HepG2 (cell line): ENCODE measurements around the gene SLC25A45. TPM values are rescaled to one million over a fixed set of nuclear protein-coding genes. Genes with fewer than 3 reads are reported as not detected.

Experiments used
- CEBPG ChIP-seq: IDR thresholded peaks from 2 replicates; pipeline ENCODE4 v1.6.1; 2016
- CREB1 ChIP-seq, 2 experiments: fragments of 450-650 bp in 1 of 2; IDR thresholded peaks; 2 replicates each; pipeline ENCODE4 v1.6.1; 2016 to 2017; ENCODE audit warnings: control low read depth in 1 of 2, mild to moderate bottlenecking in 1 of 2, missing compliant biosample characterization in 1 of 2, missing genetic modification characterization in 1 of 2
- HNRNPH1 ChIP-seq: fragments of 200-400 bp; formaldehyde crosslinking; optimal IDR thresholded peaks from 2 replicates; pipeline ENCODE3; 2017; ENCODE audit warnings: mild to moderate bottlenecking, low read depth, low read length
- IRF2 ChIP-seq: IDR thresholded peaks from 2 replicates; pipeline ENCODE4 v1.6.1; 2018; ENCODE audit warnings: missing genetic modification reagents, missing compliant biosample characterization
- ISL2 ChIP-seq: sonication (generic); formaldehyde crosslinking; IDR thresholded peaks from 2 replicates; pipeline ENCODE4 v1.5.0; 2020; ENCODE audit warnings: missing genetic modification reagents
- MAZ ChIP-seq, 2 experiments: sonication (generic) in 1 of 2; formaldehyde crosslinking in 1 of 2; IDR thresholded peaks; 2 replicates each; pipeline versions ENCODE4 v1.5.0 to v1.6.1; 2012 to 2020; ENCODE audit warnings: low read depth in 2 of 2, mild to moderate bottlenecking in 2 of 2, borderline replicate concordance in 1 of 2, improper control_type of control experiment in 1 of 2, low read length in 1 of 2, missing genetic modification reagents in 1 of 2, moderate library complexity in 1 of 2
- MED1 ChIP-seq: sonication (generic); formaldehyde crosslinking; IDR thresholded peaks from 2 replicates; pipeline ENCODE4 v1.4.0; 2020; ENCODE audit warnings: missing genetic modification reagents
- NFYC ChIP-seq: IDR thresholded peaks from 2 replicates; pipeline ENCODE4 v1.6.1; 2016; ENCODE audit warnings: missing genetic modification reagents, missing compliant biosample characterization
- NR2F6 ChIP-seq, 2 experiments: IDR thresholded peaks; 2 replicates each; pipeline ENCODE4 v1.6.1; 2016; ENCODE audit warnings: antibody characterized with exemption in 1 of 2, mild to moderate bottlenecking in 1 of 2
- SMAD1 ChIP-seq: sonication (generic); formaldehyde crosslinking; IDR thresholded peaks from 2 replicates; pipeline ENCODE4 v1.4.0; 2020; ENCODE audit warnings: missing genetic modification reagents, low read depth, mild to moderate bottlenecking, borderline replicate concordance
- SRF ChIP-seq: IDR thresholded peaks from 2 replicates; pipeline ENCODE4 v1.6.1; 2011; ENCODE audit warnings: mild to moderate bottlenecking, low read depth, low read length, moderate library complexity
- SUZ12 ChIP-seq: fragments of 150-350 bp; IDR thresholded peaks from 2 replicates; pipeline ENCODE4 v1.6.1; 2014; ENCODE audit warnings: low read depth, low read length
- TAF15 ChIP-seq: fragments of 200-400 bp; formaldehyde crosslinking; IDR thresholded peaks from one replicate; pipeline ENCODE4 v1.6.1; 2018; ENCODE audit warnings: mild to moderate bottlenecking, low read depth, low read length; ENCODE audit not compliant: poor library complexity, severe bottlenecking
- TEAD3 ChIP-seq: optimal IDR thresholded peaks from 2 replicates; pipeline ENCODE3; 2016; ENCODE audit warnings: borderline replicate concordance
- ZBTB38 ChIP-seq: sonication (generic); formaldehyde crosslinking; IDR thresholded peaks from 2 replicates; pipeline ENCODE4 v1.5.1; 2020; ENCODE audit warnings: mild to moderate bottlenecking, missing genetic modification reagents
- ZFYVE20 ChIP-seq: sonication (generic); formaldehyde crosslinking; IDR thresholded peaks from 2 replicates; pipeline ENCODE4 v1.8.0; 2023; ENCODE audit warnings: low read depth, mild to moderate bottlenecking, moderate library complexity, missing genetic modification reagents, borderline replicate concordance
- ZNF382 ChIP-seq: sonication (generic); formaldehyde crosslinking; IDR thresholded peaks from 2 replicates; pipeline ENCODE4 v1.5.0; 2020; ENCODE audit warnings: missing genetic modification reagents, mild to moderate bottlenecking, borderline replicate concordance
- ZNF616 ChIP-seq: sonication (generic); formaldehyde crosslinking; IDR thresholded peaks from 2 replicates; pipeline ENCODE4 v1.5.0; 2020; ENCODE audit warnings: low read depth, mild to moderate bottlenecking, missing genetic modification reagents
- polyA plus RNA-seq, 8 experiments: library from polyadenylated mRNA; depleted of rRNA in 3 of 8; stranded (reverse) in 7 of 8; unstranded in 1 of 8; fragments of >200 nt; fragmentation: Illumina TruSeq in 4 of 8; extraction: Trizol in 4 of 8; gene quantifications; 2 replicates each; pipeline versions ENCODE4 v1.2.1 to v1.2.3, GENCODE V29; 2011 to 2016; ENCODE audit warnings: low read depth in 4 of 8, missing spikeins in 1 of 8, mixed read lengths in 1 of 8; ENCODE audit not compliant: insufficient read depth in 1 of 8
- total RNA-seq, 5 experiments: library from RNA; depleted of rRNA; stranded (reverse); fragments of >200 nt; fragmentation: Illumina TruSeq; extraction: Trizol; gene quantifications; 2 replicates each; pipeline ENCODE4 v1.2.3, GENCODE V29; 2016; ENCODE audit warnings: low read depth in 1 of 5
- TF ChIP-seq, protein P1 (sequence below): IDR thresholded peaks from 2 replicates; pipeline ENCODE4 v1.6.1; 2018; ENCODE audit warnings: missing genetic modification reagents
- TF ChIP-seq, protein P2 (sequence below): sonication (generic); formaldehyde crosslinking; IDR thresholded peaks from 2 replicates; pipeline ENCODE4 v1.8.0; 2022; ENCODE audit warnings: mild to moderate bottlenecking, missing genetic modification reagents, borderline replicate concordance
- TF ChIP-seq, protein P3 (sequence below): sonication (generic); formaldehyde crosslinking; IDR thresholded peaks from 2 replicates; pipeline ENCODE4 v1.4.0; 2020; ENCODE audit warnings: missing genetic modification reagents

The SLC25A45 gene
- total and polyA plus RNA-seq, 2 of the 13 experiments (the other 11 are each of a cell fraction or from before 2014, with no cell fraction given), result 1.2 to 3.4 TPM

DNA sequence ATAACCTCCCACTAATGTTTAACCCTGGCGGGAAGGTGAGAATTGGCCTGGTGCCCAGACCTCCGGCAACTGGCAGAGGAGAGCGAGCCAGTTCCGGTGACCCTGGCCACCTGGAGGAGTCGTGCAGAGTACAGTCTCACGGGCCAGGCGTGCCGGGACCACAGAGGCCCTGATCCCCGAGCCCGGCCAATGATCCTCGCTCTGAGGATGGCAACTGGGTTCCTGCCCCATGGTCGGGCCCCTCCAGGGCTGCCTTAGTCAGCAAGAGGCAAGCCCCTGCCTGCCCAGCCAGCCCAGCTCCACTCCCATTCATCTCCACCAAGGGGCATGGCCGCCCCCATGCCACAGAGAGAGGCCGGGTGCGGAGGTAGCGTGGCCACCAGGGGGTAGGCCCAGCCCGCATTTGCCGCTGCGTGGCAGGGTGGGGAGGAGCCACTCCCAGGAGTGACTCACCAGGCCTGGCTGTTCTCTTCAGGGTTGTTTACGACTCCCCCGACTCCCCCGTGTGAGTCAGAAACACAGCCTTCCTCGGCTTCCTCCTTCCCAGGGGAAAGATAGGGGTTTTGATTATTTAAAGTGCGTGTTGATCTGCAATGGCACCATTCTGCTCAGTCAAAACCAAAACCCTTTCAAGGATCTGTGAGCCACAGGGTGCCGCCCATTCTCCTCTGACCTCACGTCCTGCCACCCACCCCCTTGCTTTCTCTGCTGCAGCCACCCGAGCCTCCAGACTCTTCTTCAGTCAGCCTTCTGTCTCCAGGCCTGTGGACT is at the start of gene SLC25A45 (continued):
- TF ChIP-seq TAF15 (peak; percentile 92), TEAD3 (CRISPR knock-in tag) (peak; percentile 64), NFYC (CRISPR knock-in tag) (no peak), ZBTB38 (CRISPR knock-in tag) (peak; percentile 65; the same call in 1 of the 2 replicates), ZNF382 (no peak), MED1 (peak; percentile 89), SRF (peak; percentile 27; the same call in 1 of the 2 replicates), CEBPG (CRISPR knock-in tag) (peak; percentile 37; the same call in 1 of the 2 replicates), IRF2 (CRISPR knock-in tag) (peak; percentile 87), CREB1 (IDR thresholded peaks at IDR 0.05) (peak; percentile 16; the same call in 1 of the 2 replicates), CREB1 (CRISPR knock-in tag; IDR thresholded peaks at IDR 0.05) (peak; percentile 70), SUZ12 (no peak), ZNF616 (peak; percentile 71; the same call in 1 of the 2 replicates), NR2F6 (IDR thresholded peaks at IDR 0.05) (peak; percentile 91), NR2F6 (CRISPR knock-in tag; IDR thresholded peaks at IDR 0.05) (peak; percentile 93), ISL2 (CRISPR knock-in tag) (peak; percentile 57), ZFYVE20 (peak; percentile 43; the same call in 1 of the 2 replicates), HNRNPH1 (no peak), SMAD1 (CRISPR knock-in tag) (no peak), MAZ (IDR thresholded peaks at IDR 0.05; ENCODE audit: borderline replicate concordance, low read depth, low read length) (peak; percentile 89), MAZ (CRISPR knock-in tag; IDR thresholded peaks at IDR 0.05; ENCODE audit: low read depth) (peak; percentile 96)
- TF ChIP-seq, protein P1, sequence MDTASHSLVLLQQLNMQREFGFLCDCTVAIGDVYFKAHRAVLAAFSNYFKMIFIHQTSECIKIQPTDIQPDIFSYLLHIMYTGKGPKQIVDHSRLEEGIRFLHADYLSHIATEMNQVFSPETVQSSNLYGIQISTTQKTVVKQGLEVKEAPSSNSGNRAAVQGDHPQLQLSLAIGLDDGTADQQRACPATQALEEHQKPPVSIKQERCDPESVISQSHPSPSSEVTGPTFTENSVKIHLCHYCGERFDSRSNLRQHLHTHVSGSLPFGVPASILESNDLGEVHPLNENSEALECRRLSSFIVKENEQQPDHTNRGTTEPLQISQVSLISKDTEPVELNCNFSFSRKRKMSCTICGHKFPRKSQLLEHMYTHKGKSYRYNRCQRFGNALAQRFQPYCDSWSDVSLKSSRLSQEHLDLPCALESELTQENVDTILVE, result peak; percentile 87
- TF ChIP-seq, protein P2, sequence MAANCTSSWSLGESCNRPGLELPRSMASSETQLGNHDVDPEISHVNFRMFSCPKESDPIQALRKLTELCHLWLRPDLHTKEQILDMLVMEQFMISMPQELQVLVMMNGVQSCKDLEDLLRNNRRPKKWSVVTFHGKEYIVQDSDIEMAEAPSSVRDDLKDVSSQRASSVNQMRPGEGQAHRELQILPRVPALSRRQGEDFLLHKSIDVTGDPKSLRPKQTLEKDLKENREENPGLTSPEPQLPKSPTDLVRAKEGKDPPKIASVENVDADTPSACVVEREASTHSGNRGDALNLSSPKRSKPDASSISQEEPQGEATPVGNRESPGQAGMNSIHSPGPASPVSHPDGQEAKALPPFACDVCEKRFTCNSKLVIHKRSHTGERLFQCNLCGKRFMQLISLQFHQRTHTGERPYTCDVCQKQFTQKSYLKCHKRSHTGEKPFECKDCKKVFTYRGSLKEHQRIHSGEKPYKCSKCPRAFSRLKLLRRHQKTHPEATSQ (CRISPR knock-in tag), result no peak; the same call in 1 of the 2 replicates
- TF ChIP-seq, protein P3, sequence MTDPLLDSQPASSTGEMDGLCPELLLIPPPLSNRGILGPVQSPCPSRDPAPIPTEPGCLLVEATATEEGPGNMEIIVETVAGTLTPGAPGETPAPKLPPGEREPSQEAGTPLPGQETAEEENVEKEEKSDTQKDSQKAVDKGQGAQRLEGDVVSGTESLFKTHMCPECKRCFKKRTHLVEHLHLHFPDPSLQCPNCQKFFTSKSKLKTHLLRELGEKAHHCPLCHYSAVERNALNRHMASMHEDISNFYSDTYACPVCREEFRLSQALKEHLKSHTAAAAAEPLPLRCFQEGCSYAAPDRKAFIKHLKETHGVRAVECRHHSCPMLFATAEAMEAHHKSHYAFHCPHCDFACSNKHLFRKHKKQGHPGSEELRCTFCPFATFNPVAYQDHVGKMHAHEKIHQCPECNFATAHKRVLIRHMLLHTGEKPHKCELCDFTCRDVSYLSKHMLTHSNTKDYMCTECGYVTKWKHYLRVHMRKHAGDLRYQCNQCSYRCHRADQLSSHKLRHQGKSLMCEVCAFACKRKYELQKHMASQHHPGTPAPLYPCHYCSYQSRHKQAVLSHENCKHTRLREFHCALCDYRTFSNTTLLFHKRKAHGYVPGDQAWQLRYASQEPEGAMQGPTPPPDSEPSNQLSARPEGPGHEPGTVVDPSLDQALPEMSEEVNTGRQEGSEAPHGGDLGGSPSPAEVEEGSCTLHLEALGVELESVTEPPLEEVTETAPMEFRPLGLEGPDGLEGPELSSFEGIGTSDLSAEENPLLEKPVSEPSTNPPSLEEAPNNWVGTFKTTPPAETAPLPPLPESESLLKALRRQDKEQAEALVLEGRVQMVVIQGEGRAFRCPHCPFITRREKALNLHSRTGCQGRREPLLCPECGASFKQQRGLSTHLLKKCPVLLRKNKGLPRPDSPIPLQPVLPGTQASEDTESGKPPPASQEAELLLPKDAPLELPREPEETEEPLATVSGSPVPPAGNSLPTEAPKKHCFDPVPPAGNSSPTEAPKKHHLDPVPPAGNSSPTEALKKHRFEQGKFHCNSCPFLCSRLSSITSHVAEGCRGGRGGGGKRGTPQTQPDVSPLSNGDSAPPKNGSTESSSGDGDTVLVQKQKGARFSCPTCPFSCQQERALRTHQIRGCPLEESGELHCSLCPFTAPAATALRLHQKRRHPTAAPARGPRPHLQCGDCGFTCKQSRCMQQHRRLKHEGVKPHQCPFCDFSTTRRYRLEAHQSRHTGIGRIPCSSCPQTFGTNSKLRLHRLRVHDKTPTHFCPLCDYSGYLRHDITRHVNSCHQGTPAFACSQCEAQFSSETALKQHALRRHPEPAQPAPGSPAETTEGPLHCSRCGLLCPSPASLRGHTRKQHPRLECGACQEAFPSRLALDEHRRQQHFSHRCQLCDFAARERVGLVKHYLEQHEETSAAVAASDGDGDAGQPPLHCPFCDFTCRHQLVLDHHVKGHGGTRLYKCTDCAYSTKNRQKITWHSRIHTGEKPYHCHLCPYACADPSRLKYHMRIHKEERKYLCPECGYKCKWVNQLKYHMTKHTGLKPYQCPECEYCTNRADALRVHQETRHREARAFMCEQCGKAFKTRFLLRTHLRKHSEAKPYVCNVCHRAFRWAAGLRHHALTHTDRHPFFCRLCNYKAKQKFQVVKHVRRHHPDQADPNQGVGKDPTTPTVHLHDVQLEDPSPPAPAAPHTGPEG (CRISPR knock-in tag), result peak; percentile 7; the same call in 1 of the 2 replicates
